Body of pancreas (tissue), 4 donors: ENCODE results near the gene PMM1. TPM values are rescaled to one million over a fixed set of nuclear protein-coding genes. Genes with fewer than 3 reads are reported as not detected.

Experiments used
- ATAC-seq: fragments of 150-250 bp; one replicate; pipeline ENCODE4 v1.9.1; 2016
- DNase-seq, 4 donors: peaks; one replicate each; pipeline ENCODE4 v3.0.0-alpha.2; 2019
- H3K27ac ChIP-seq, 4 donors: fragments of 200-600 bp; sonication (generic); 1 replicate in 3 of 4; 2 replicates in 1 of 4; pipeline versions ENCODE4 v1.5.1 to v1.6.1; 2016 to 2019; ENCODE audit warnings: mild to moderate bottlenecking in 1 of 4, mixed read lengths in 1 of 4, moderate library complexity in 1 of 4
- H3K27me3 ChIP-seq, 2 donors: fragments of 200-600 bp; sonication (generic); one replicate each; pipeline ENCODE4 v1.6.0; 2016; ENCODE audit warnings: mild to moderate bottlenecking in 1 of 2
- H3K36me3 ChIP-seq, 2 donors: fragments of 200-600 bp; sonication (generic); replicated peaks in 1 of 2; 2 replicates each; pipeline ENCODE4 v1.5.1; 2016; ENCODE audit warnings: low read depth in 2 of 2; ENCODE audit not compliant: insufficient read depth in 1 of 2
- H3K4me1 ChIP-seq: fragments of 200-600 bp; sonication (generic); one replicate; pipeline ENCODE4 v1.6.0; 2016
- H3K4me3 ChIP-seq, 2 donors: fragments of 200-600 bp; sonication (generic); 1 replicate in 1 of 2; 2 replicates in 1 of 2; pipeline ENCODE4 v1.5.1; 2016 to 2019
- H3K9me3 ChIP-seq, 3 donors: fragments of 200-600 bp; sonication (generic); 1 replicate in 2 of 3; 2 replicates in 1 of 3; pipeline ENCODE4 v1.5.1; 2016
- CTCF ChIP-seq, 7 experiments: fragments of 450-650 bp in 4 of 7; fragments of 200-600 bp in 3 of 7; sonication (generic) in 3 of 7; IDR thresholded peaks; one replicate each; pipeline ENCODE4 v1.5.1; 2016 to 2019; ENCODE audit warnings: antibody characterized with exemption in 7 of 7
- POLR2A ChIP-seq, 3 donors: fragments of 450-650 bp; IDR thresholded peaks; one replicate each; pipeline ENCODE4 v1.6.1; 2016; ENCODE audit warnings: antibody characterized with exemption in 3 of 3, mild to moderate bottlenecking in 2 of 3
- WGBS, 2 donors: methylation state at CpG; one replicate each; pipeline ENCODE4 v1.1.5; 2017; 5-methylcytosine and 5-hydroxymethylcytosine counted together
- intact Hi-C: fragments of 100-400 bp; cut with DNase I; formaldehyde crosslinking; loops from one replicate; pipeline ENCODE4 v1.15.1; 2023
- total RNA-seq, 2 donors: library from RNA; depleted of rRNA; stranded (reverse); fragments of >200 nt; gene quantifications; one replicate each; pipeline ENCODE4 v1.1.0, GENCODE V29; 2016

The PMM1 gene
- total RNA-seq, 2 donors from 2014 or later: 49.3 to 54.1 TPM

GRCh38 chr22:41567512-41567768 lies 22.2 kb downstream of the PMM1 start:
- Histone ChIP-seq H3K27ac (no peak overlapping the region), H3K4me3 (no peak overlapping the region), H3K9me3 (no peaks in the 10 kb centered on the region), H3K36me3 (no peaks in the 10 kb centered on the region), H3K27me3 (no peaks in the 10 kb centered on the region), H3K4me1 (peaks cover 48% of the 10 kb centered on the region)
- ATAC-seq (no peak), DNase-seq (no peak)
- intact Hi-C loops: no loop called here
- TF ChIP-seq POLR2A (IDR thresholded peaks at IDR 0.05): no peak
- no peak for TF ChIP-seq CTCF (IDR thresholded peaks at IDR 0.05)
- WGBS, 2 donors: 80 to 84% methylated on average over 3 of the region's 3 CpGs

- no peak for TF ChIP-seq CTCF (IDR thresholded peaks at IDR 0.05)
- no peak for TF ChIP-seq POLR2A (IDR thresholded peaks at IDR 0.05)
- H3K4me3 ChIP-seq: no peak overlapping the region
- 81% methylated on average over 8 of the region's 8 CpGs for WGBS, 2 donors
- ATAC-seq: no peak
- DNase-seq: peak in 2 of 4 donors; percentile 35 to 51
- H3K4me1 ChIP-seq: peaks cover 59% of the 10 kb centered on the region
- H3K36me3 ChIP-seq: no peaks in the 10 kb centered on the region
- no peaks in the 10 kb centered on the region for H3K9me3 ChIP-seq
- H3K27ac ChIP-seq: no peak overlapping the region
- intact Hi-C loops: no loop called here
- H3K27me3 ChIP-seq: no peaks in the 10 kb centered on the region
These were observed 24.1 kb downstream of the PMM1 start for GRCh38 chr22:41565403-41566054.

GRCh38 chr22:41564563-41564962 lies 25.1 kb downstream of the PMM1 start:
- no peaks in the 10 kb centered on the region for H3K9me3 ChIP-seq
- 86 to 93% methylated on average over 8 of the region's 8 CpGs for WGBS, 2 donors
- H3K27ac ChIP-seq: no peak overlapping the region
- DNase-seq (no peak), ATAC-seq (no peak)
- no peak overlapping the region for H3K4me3 ChIP-seq
- TF ChIP-seq CTCF (IDR thresholded peaks at IDR 0.05) (no peak), POLR2A (IDR thresholded peaks at IDR 0.05) (no peak)
- no peaks in the 10 kb centered on the region for H3K36me3 ChIP-seq
- H3K27me3 ChIP-seq: no peaks in the 10 kb centered on the region
- peaks cover 67% of the 10 kb centered on the region for H3K4me1 ChIP-seq
- intact Hi-C loops: no loop called here

- no peak overlapping the region for H3K27ac ChIP-seq
- no peak overlapping the region for H3K4me3 ChIP-seq
- no peaks in the 10 kb centered on the region for H3K9me3 ChIP-seq
- 59 to 64% methylated on average over 9 to 10 of the region's 10 CpGs for WGBS, 2 donors
- TF ChIP-seq CTCF (IDR thresholded peaks at IDR 0.05) (no peak), POLR2A (IDR thresholded peaks at IDR 0.05) (no peak)
- no peaks in the 10 kb centered on the region for H3K27me3 ChIP-seq
- DNase-seq (peak in 2 of 4 donors; percentile 30 to 47), ATAC-seq (no peak)
- H3K36me3 ChIP-seq: no peaks in the 10 kb centered on the region
- H3K4me1 ChIP-seq: peaks cover 54% of the 10 kb centered on the region
- intact Hi-C loops: no loop called here
These were observed 26.5 kb downstream of the PMM1 start for GRCh38 chr22:41563051-41563711.

- Histone ChIP-seq H3K27me3 (no peaks in the 10 kb centered on the region), H3K4me1 (peaks cover 61% of the 10 kb centered on the region), H3K27ac (peak overlapping the region in 3 of 4 donors; percentile 71 to 82 (median 81)), H3K36me3 (no peaks in the 10 kb centered on the region), H3K9me3 (no peaks in the 10 kb centered on the region), H3K4me3 (no peak overlapping the region)
- no peak for DNase-seq
- TF ChIP-seq POLR2A (IDR thresholded peaks at IDR 0.05) (no peak), CTCF (IDR thresholded peaks at IDR 0.05) (no peak)
- ATAC-seq: no peak
- intact Hi-C loops: no loop called here
- WGBS, 2 donors: 80 to 87% methylated on average over 2 to 4 of the region's 4 CpGs
These were observed 27.2 kb downstream of the PMM1 start for GRCh38 chr22:41562461-41562860.
